NCI-H774 (cell line): ENCODE measurements around the gene SMYD3.

Experiments used
- DNase-seq: peaks from one replicate; lab custom pipeline; 2025; lab: John Stamatoyannopoulos, UW

SMYD3 gene

GRCh38 chr1:246069581-246069980 is 437.5 kb downstream of the SMYD3 start:
- DNase-seq: no peak

GRCh38 chr1:246068619-246069509 is 438.2 kb downstream of the SMYD3 start:
- DNase-seq: no peak

GRCh38 chr1:246068217-246068512 is 438.9 kb downstream of the SMYD3 start:
- DNase-seq: no peak

GRCh38 chr1:246067432-246068216 is 439.5 kb downstream of the SMYD3 start:
- no peak for DNase-seq

- DNase-seq: no peak
Observed at GRCh38 chr1:246066573-246066972, 440.5 kb downstream of the SMYD3 start.

- DNase-seq: no peak
Observed at GRCh38 chr1:246065592-246065991, 441.5 kb downstream of the SMYD3 start.

- no peak for DNase-seq
Observed at GRCh38 chr1:246064891-246065290, 442.2 kb downstream of the SMYD3 start.

- no peak for DNase-seq
Observed at GRCh38 chr1:246063013-246063616, 444.0 kb downstream of the SMYD3 start.

- no peak for DNase-seq
Observed at GRCh38 chr1:246058466-246058865, 448.6 kb downstream of the SMYD3 start.

- DNase-seq: peak; percentile 13
Observed at GRCh38 chr1:246052603-246053002, 454.5 kb downstream of the SMYD3 start.

- no peak for DNase-seq
Observed at GRCh38 chr1:246051909-246052518, 455.1 kb downstream of the SMYD3 start.

- no peak for DNase-seq
Observed at GRCh38 chr1:246048693-246049092, 458.4 kb downstream of the SMYD3 start.

- peak; percentile 32 for DNase-seq
Observed at GRCh38 chr1:246043556-246043955, 463.5 kb downstream of the SMYD3 start.

- DNase-seq: no peak
Observed at GRCh38 chr1:246041360-246041759, 465.7 kb downstream of the SMYD3 start.

- no peak for DNase-seq
Observed at GRCh38 chr1:246040200-246040890, 466.7 kb downstream of the SMYD3 start.

- DNase-seq: no peak
Observed at GRCh38 chr1:246039584-246039983, 467.5 kb downstream of the SMYD3 start.

GRCh38 chr1:246037832-246038231 is 469.2 kb downstream of the SMYD3 start:
- DNase-seq: no peak

- no peak for DNase-seq
Observed at GRCh38 chr1:246036175-246036574, 470.9 kb downstream of the SMYD3 start.

GRCh38 chr1:246035060-246035541 is 472.0 kb downstream of the SMYD3 start:
- no peak for DNase-seq

- DNase-seq: no peak
Observed at GRCh38 chr1:246034630-246035029, 472.4 kb downstream of the SMYD3 start.

- no peak for DNase-seq
Observed at GRCh38 chr1:246032984-246033383, 474.1 kb downstream of the SMYD3 start.
